HG03139 (cell line): ENCODE data around the gene FAM53C.
"Not testable (repeated sequence)": the region's sequence is repeated elsewhere in the genome, so short reads cannot be mapped to it uniquely, and the experiment has no call there.

Experiments
- ATAC-seq: cut with Tn5 transposase; IDR thresholded peaks from one replicate; pipeline ENCODE4 v1.9.1; 2021; ENCODE audit not compliant: unreplicated experiment

Gene FAM53C

GRCh38 chr5:138389911-138390310, 51.8 kb downstream of the FAM53C start:
- ATAC-seq: not testable (repeated sequence)

- ATAC-seq: no peak
Observed at GRCh38 chr5:138391859-138392386, 53.9 kb downstream of the FAM53C start.
